AG09319 (cell line): Measurements from ENCODE around the gene C19orf44.
A peak's percentile ranks its signal among the peaks of the same experiment; 100 is the strongest.
"Not testable (repeated sequence)": the region's sequence is repeated elsewhere in the genome, so short reads cannot be mapped to it uniquely, and the experiment has no call there.

ENCODE experiments used
- DNase-seq: peaks from one replicate; pipeline ENCODE4 v3.0.0-alpha.2; 2010; ENCODE audit warnings: low read depth; ENCODE audit errors: extremely low read depth
- CTCF ChIP-seq: IDR thresholded peaks from 2 replicates; pipeline ENCODE4 v1.5.1; 2011; ENCODE audit warnings: low read depth, mild to moderate bottlenecking, inconsistent platforms, low read length, moderate library complexity

Gene C19orf44

GRCh38 chr19:16535381-16535780 is 39.2 kb downstream of the C19orf44 start:
- DNase-seq: no peak
- no peak for TF ChIP-seq CTCF

- no peak for DNase-seq
- no peak for TF ChIP-seq CTCF
These were observed 39.9 kb downstream of the C19orf44 start for GRCh38 chr19:16536130-16536529.

GRCh38 chr19:16537111-16537510 is 40.9 kb downstream of the C19orf44 start:
- no peak for DNase-seq
- TF ChIP-seq CTCF: no peak

GRCh38 chr19:16540948-16541347 is 44.8 kb downstream of the C19orf44 start:
- no peak for TF ChIP-seq CTCF
- no peak for DNase-seq

GRCh38 chr19:16541526-16542044 is 45.4 kb downstream of the C19orf44 start:
- DNase-seq: no peak
- no peak for TF ChIP-seq CTCF

GRCh38 chr19:16542045-16542909 is 46.1 kb downstream of the C19orf44 start, which contains the start of gene CHERP:
TSS of gene CHERP (minus strand) at chr19:16542437. CDS start at chr19:16542378, 59 bp downstream.
- no peak for TF ChIP-seq CTCF
- peak; percentile 81 for DNase-seq

GRCh38 chr19:16542910-16543472 is 46.8 kb downstream of the C19orf44 start:
- no peak for DNase-seq
- TF ChIP-seq CTCF: no peak

- not testable (repeated sequence) for DNase-seq
These were observed 47.5 kb downstream of the C19orf44 start for GRCh38 chr19:16543734-16544133.
